ENCODE measurements around the gene CD244. TPM values are rescaled to one million over a fixed set of nuclear protein-coding genes. Genes with fewer than 3 reads are reported as not detected.
A peak's percentile ranks its signal among the peaks of the same experiment; 100 is the strongest.
"Not testable (repeated sequence)": the region's sequence is repeated elsewhere in the genome, so short reads cannot be mapped to it uniquely, and the experiment has no call there.

CD244 gene
- total RNA-seq, 1 donor from 2014 or later: 0.48 TPM

- ATAC-seq (ENCODE audit: poor library complexity) (no peak), DNase-seq (no peak)
- intact Hi-C loops (cut with DNase I): no loop called here
Observed at GRCh38 chr1:160882582-160882981, 19.9 kb upstream of the CD244 start.

- ATAC-seq (ENCODE audit: poor library complexity); intact Hi-C loops (cut with DNase I); DNase-seq: not testable (repeated sequence)
Observed at GRCh38 chr1:160881264-160881663, 18.6 kb upstream of the CD244 start.

DNA sequence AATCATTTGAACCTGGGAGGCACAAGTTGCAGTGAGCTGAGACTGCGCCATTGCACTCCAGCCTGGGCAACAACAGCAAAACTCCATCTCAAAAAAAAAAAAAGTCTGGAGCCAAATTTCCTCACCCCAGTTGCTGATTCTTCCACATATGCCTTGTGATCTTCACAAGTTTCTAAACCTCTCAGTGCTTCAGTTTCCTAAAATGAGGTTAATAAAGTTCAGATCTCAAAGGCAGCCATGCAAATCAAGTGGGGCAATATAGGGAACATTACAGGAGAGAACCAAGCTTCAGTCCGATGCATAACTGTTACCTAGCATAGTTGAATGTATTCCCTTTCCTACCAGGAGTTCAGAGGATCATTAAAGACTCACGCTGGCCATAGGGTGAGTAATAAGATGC is 17.5 kb upstream of the CD244 start:
- intact Hi-C loops (cut with DNase I): no loop called here
- DNase-seq: no peak
- ATAC-seq (ENCODE audit: poor library complexity): no peak

GRCh38 chr1:160879056-160879455 is 16.4 kb upstream of the CD244 start:
- ATAC-seq (ENCODE audit: poor library complexity): no peak
- intact Hi-C loops (cut with DNase I): no loop called here

DNA sequence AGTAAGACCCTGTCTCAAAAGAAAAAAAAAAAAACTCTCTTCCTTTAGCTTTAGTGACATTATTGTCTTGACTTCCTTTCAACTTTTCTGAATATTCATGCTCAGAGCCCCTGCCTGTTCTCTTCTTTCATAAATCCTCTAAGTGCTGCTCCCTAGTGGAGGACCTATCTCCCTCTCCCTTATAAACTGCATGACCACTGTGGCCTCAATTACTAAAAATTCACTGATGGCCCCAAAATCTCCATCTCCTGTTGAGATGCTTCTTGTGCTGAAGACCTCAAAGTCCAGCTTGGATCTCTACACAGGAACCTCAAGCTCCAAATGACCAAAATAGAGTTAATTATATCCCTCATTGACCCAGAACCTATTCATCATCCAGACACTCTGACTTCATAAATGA is 14.5 kb upstream of the CD244 start:
- no peak for DNase-seq
- intact Hi-C loops (cut with DNase I): no loop called here
- no peak for ATAC-seq (ENCODE audit: poor library complexity)

More at GRCh38 chr1:160879056-160879455, 16.4 kb upstream of the CD244 start:
- DNase-seq: no peak

DNA sequence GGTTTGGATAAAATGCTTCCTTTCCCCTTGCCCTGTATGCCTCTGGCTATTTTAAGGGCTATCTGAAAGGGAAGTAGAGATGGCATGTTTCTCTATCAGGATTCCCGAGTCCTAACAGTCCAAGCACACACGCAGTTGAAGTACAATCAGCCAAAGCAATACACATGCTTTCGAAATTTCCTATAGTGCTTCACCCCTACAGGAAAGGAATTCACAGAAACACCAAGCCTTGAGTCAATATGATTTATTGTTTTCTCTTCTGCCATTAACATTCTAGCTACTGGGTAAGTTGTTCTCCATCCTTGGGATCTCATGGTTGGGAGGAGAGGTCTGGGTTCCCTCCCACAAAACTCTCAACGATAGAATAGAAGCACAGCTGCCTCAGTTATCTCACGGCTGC is 13.6 kb upstream of the CD244 start:
- ATAC-seq (ENCODE audit: poor library complexity) (no peak), DNase-seq (no peak)
- intact Hi-C loops (cut with DNase I): no loop called here

DNA sequence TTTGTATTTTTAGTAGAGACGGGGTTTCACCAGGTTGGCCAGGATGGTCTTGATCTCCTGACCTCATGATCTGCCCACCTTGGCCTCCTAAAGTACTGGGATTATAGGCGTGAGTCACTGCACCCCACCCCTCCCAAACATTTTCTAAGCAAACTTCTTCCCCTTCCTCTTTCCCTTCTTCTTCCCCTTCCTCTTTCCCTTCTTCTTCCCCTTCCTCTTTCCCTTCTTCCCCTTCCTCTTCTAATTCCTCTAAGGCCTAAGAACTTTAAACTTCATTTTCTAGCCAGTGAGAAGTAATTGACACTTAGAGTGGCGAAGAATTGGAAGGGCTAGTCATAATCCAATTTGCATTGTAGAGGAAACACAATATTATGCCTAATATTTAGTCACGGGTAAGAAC is 12.9 kb upstream of the CD244 start:
- intact Hi-C loops (cut with DNase I); ATAC-seq (ENCODE audit: poor library complexity); DNase-seq: not testable (repeated sequence)

GRCh38 chr1:160874935-160875334 is 12.2 kb upstream of the CD244 start:
- ATAC-seq (ENCODE audit: poor library complexity) (no peak), DNase-seq (no peak)
- intact Hi-C loops (cut with DNase I): no loop called here

- no peak for DNase-seq
- intact Hi-C loops (cut with DNase I): no loop called here
- ATAC-seq (ENCODE audit: poor library complexity): no peak
Observed at GRCh38 chr1:160868141-160868540, 5.5 kb upstream of the CD244 start.

- ATAC-seq (ENCODE audit: poor library complexity); intact Hi-C loops (cut with DNase I); DNase-seq: not testable (repeated sequence)
Observed at GRCh38 chr1:160867651-160868050, 5.0 kb upstream of the CD244 start.

- ATAC-seq (ENCODE audit: poor library complexity) (no peak), DNase-seq (no peak)
- intact Hi-C loops (cut with DNase I): no loop called here
Observed at GRCh38 chr1:160866695-160867260, 4.1 kb upstream of the CD244 start.

DNA sequence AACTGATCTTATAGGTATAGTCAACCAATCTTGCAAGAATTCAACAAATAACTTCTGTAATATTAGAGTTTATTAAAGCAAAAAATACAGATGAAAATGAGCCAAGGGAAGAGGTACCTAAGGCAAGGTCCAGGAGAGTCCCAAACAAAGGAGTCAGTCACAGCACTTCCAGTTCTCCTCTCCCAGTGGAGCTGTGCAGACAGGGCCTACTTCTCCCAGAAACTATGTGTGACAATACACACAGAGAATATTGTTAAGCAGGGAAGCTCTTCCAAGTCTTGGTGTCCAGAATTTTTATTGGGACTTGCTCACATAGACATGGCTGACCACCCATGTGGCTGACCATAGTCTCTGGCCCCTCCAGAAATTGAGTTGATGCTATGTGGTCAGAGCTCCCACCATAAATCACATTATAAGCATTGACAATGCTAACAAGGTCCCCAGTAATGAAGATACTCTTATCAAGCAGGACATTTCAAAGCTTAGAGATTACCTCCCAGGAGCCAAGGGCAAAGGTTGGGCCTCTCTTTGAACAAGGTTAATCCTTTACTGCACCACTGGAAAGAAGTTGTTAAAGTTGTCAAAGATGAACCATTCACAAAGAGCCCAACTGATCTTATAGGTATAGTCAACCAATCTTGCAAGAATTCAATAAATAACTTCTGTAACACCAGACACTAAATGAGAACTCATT is 3.5 kb upstream of the CD244 start:
- intact Hi-C loops (cut with DNase I): no loop called here
- DNase-seq (no peak), ATAC-seq (ENCODE audit: poor library complexity) (no peak)

DNA sequence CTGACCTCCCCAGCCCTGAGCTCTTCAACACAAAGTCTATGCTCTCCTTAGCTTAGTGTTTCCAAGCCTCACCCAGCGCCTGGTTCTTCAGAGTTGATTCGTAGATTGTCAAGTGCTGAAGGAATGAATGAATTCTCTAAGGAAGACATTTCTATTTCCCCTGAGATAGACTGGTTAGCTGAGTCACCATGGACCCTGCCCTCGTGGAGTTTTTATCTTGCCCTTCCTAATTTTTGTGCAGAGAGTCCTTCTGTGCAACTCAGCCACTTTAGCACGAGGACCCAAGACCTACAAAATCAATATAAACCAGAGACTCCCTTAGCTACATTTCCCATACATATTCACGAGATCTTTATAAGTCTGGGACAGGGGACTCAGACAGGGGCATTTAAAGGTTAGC is 2.6 kb upstream of the CD244 start:
- ATAC-seq (ENCODE audit: poor library complexity): no peak
- DNase-seq: no peak
- intact Hi-C loops (cut with DNase I): no loop called here

- ATAC-seq (ENCODE audit: poor library complexity) (no peak), DNase-seq (no peak)
- intact Hi-C loops (cut with DNase I): no loop called here
Observed at GRCh38 chr1:160864173-160864572, 1.5 kb upstream of the CD244 start.

GRCh38 chr1:160863774-160864131 is 1.1 kb upstream of the CD244 start:
- DNase-seq (peak; percentile 49), ATAC-seq (ENCODE audit: poor library complexity) (peak; percentile 64)
- intact Hi-C loops (cut with DNase I): no loop called here

DNA sequence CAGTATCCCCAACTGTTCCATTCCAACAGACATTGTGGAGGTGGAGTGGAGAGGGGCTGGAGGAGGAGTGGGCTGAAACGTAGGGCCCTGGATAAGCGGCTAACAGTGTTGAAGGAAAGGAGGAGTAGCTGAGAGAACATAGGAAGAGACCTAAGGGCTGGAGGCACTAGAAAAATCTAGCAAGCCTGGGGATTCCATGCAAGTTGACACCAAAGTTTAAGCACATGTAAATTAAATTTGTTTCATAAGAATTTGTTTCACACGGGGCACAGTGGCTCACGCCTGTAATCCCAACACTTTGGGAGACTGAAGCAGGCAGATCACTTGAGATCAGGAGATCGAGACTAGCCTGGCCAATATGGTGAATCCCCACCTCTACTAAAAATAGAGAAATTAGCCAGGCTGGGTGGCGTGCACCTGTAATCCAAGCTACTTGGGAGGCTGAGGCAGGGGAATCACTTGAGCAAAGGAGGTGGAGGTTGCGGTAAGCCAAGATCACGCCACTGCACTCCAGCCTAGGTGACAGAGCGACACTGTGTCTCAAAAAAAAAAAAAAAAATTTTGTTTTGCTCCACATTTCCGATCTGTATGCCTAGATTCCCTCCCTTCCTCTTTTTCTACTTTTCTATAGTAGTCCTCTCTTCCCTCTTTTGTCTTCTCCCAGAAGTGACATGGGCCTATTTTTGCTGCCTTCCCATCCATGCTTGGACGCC is 530 bp upstream of the CD244 start:
- ATAC-seq (ENCODE audit: poor library complexity) (peak; percentile 34), DNase-seq (no peak)
- intact Hi-C loops (cut with DNase I): no loop called here

- intact Hi-C loops (cut with DNase I): no loop called here
- ATAC-seq (ENCODE audit: poor library complexity): no peak
- no peak for DNase-seq
Observed at GRCh38 chr1:160860840-160861505, 1.7 kb downstream of the CD244 start.

GRCh38 chr1:160859166-160859565 is 3.5 kb downstream of the CD244 start:
- ATAC-seq (ENCODE audit: poor library complexity) (no peak), DNase-seq (no peak)
- intact Hi-C loops (cut with DNase I): no loop called here

GRCh38 chr1:160858507-160858906 is 4.2 kb downstream of the CD244 start:
- ATAC-seq (ENCODE audit: poor library complexity) (no peak), DNase-seq (no peak)
- intact Hi-C loops (cut with DNase I): no loop called here

- DNase-seq: no peak
- peak; percentile 32 for ATAC-seq (ENCODE audit: poor library complexity)
- intact Hi-C loops (cut with DNase I): no loop called here
Observed at GRCh38 chr1:160858097-160858496, 4.6 kb downstream of the CD244 start.

Data from Right ventricle myocardium superior (tissue), 1 donor.